ENCODE measurements around the gene MRPL12.

MRPL12 gene

DNA sequence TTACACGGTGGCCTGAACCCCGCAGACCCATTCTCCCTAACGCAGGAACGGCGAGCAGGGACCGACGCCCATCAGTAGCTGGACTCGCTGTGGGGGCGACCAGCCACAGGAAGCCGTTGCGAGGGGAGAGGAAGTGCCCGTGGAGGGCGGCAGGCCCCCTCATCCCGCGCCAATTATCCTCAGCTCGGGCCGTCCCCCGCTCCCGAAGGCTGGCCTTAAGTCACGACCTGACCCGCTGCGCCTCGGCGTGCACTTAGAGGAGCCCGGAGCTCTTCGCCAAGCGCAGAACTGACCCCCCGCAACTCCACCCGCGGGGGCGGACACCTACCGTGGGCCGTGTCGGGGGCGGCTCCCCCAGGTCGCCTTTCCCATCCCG is 20.0 kb upstream of the MRPL12 start:
- peak; percentile 57 for DNase-seq

- DNase-seq = peak; percentile 100
Measured at GRCh38 chr17:81683584-81684441, 19.4 kb upstream of the MRPL12 start, which contains the start of the genes ARL16 and HGS. Gene ARL16 (minus strand): TSS chr17:81683797. CDS start chr17:81683753, 44 bp downstream. Gene HGS (plus strand): TSS chr17:81684011. CDS start chr17:81684067, 56 bp downstream.

DNA sequence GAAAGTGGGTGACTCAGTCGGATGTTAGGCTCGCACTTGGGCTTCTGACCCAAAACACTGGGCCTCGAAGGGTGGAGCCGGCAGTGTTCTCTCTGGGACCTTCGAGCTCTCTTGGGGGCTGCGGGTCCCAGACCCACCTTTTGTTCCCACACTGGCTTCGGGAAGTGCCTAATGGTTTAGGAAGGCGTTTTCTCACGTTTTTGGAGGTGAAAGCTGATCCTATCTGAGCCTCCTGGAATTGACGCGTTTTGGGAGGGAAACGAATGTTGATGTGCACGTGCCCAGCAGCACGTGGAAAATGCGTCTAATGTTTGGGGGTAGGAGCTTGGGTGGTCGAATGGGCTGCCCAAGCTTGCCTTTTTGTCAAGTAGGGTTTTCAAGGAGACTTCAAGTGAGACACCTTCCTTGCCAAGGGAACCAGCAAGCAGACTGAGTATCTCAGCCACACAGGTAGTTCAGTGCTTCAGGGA is 18.7 kb upstream of the MRPL12 start:
- DNase-seq = no peak

DNA sequence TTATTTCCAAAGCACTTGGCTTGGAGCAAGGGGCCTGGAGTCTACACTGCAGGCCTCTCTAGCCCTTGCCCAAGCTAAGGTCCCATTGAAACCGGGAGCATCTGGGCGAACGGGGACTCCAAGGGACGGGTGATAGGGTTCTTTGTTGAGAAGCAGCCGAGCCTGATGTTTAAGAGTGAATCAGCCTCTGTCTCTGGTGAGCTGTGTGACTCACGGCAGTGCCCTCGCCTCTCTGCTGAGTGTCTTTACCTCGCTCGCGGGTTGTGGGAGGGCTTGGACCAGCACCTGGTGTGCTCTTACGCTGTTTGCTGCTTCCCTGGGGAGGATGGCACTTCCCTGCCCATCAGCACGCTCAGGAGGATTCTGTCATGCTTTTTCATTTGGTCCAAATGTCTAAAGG is 18.1 kb upstream of the MRPL12 start:
- no peak for DNase-seq

- DNase-seq = no peak
Measured at GRCh38 chr17:81686614-81687013, 16.6 kb upstream of the MRPL12 start.

- DNase-seq = no peak
Measured at GRCh38 chr17:81687770-81688541, 15.2 kb upstream of the MRPL12 start.

- no peak for DNase-seq
Measured at GRCh38 chr17:81688616-81689015, 14.6 kb upstream of the MRPL12 start.

DNA sequence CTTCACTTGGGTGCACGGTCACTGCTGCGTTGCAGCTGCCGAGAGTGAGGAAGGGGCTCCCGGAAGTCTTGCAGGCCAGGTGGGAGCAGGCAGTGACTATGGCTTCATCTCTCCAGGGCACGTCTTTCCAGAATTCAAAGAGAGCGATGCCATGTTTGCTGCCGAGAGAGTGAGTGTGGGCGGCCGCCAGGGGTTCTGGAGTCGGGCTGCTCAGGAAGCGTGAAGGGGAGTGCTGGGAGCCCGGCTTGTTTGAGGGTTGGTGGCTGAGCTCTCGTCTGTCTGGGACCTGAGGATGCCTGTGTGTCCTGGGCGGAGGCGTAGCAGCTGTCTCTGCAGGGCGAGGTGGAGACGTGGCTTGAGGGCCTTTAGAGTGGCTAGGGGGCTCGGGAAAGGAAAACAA is 13.1 kb upstream of the MRPL12 start:
- no peak for DNase-seq

DNA sequence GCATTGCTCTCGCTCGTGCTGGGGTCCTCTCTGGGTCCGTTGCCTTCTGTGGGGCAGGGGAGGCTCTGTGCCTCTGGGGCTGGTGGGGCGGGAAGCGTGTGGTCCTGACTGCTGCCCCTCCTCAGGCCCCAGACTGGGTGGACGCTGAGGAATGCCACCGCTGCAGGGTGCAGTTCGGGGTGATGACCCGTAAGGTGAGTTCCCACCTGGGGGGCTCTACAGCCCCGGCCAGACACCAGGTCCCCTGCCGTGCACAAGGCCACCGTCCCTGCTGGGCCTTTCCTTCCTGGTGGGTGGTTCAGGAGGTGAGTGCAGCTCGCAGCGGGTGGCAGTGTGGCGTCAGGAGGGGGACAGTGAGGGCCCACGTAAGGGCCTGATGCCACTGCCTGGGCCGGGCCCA is 12.6 kb upstream of the MRPL12 start:
- DNase-seq = no peak

DNA sequence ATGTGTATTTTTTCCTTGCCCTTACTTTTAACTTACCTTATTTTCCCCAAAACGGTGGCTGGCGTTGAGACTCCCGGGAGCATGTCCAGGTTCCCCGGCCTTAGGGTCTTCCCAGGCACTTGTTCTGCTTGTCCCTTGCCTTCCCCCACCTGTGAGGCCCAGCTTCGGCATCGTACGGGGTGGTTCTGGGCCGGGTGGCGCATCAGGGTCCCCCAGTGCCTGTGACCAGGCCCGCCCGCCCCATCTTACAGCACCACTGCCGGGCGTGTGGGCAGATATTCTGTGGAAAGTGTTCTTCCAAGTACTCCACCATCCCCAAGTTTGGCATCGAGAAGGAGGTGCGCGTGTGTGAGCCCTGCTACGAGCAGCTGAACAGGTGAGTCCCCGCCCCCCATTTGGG is 12.0 kb upstream of the MRPL12 start:
- DNase-seq = no peak

DNA sequence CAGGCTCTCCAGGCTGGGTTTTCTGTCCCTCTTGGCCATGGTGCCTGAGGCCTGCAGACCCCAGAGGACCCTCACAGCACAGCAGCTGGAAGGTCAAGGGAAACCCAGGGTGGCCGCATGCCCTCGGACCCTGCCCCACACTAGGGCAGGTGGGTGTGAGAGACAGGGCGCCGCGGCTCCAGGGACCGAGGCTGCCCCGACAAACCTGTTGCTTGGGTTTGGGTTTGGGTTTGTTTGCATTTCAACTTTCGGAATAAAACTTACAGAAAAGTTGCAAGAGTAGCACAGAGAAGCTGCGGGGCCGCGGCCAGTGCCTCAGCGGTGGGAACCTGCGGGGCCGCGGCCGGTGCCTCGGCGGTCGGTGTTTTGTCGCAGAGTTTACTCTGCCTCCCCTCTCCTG is 11.6 kb upstream of the MRPL12 start:
- DNase-seq = no peak

DNA sequence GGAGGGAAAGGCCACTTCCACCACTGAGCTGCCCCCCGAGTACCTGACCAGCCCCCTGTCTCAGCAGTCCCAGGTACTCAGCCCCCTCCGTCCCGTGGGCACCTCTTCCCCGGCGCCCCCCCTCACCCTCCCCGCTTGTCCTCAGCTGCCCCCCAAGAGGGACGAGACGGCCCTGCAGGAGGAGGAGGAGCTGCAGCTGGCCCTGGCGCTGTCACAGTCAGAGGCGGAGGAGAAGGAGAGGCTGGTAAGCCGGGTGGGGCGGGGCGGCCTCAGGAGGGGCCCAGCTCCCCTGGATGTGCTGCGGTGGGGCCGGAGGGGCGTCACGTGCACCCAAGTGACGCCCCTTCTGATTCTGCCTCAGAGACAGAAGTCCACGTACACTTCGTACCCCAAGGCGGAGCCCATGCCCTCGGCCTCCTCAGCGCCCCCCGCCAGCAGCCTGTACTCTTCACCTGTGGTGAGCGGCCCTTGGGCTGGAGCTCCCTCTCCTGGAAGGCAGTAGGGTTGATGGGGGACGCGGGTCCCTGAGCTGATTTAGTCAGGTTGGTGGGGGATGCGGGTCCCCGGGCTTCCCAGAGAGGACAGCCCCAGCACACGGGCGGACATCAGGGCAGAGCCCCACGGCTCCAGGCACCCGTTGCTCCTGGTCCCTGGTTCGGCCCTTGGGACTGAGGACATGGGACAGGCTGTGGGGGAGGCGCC is 9.5 kb upstream of the MRPL12 start:
- DNase-seq = no peak

- DNase-seq = no peak
Measured at GRCh38 chr17:81694810-81695209, 8.4 kb upstream of the MRPL12 start.

DNA sequence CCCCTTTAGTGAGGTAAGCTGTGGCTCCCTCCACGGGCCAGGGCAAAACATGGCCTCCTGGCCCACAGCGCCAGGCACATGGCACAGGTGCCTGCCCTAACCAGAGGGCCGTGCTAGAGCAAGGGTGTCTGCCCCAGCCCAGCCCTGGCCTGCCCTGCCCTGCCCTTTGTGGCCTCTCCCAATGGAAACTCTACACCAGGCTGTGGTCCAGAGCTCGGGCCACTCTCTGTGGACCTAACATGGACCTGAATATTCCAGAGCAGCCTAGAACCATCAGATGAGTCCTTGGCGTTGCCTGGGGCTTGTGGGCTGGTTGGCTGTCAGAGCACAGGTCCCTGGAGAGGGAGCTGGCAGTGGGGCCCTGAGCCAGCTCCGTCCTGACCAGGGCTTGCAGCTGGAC is 8.0 kb upstream of the MRPL12 start:
- DNase-seq = no peak

- DNase-seq = no peak
Measured at GRCh38 chr17:81695801-81696200, 7.4 kb upstream of the MRPL12 start.

DNA sequence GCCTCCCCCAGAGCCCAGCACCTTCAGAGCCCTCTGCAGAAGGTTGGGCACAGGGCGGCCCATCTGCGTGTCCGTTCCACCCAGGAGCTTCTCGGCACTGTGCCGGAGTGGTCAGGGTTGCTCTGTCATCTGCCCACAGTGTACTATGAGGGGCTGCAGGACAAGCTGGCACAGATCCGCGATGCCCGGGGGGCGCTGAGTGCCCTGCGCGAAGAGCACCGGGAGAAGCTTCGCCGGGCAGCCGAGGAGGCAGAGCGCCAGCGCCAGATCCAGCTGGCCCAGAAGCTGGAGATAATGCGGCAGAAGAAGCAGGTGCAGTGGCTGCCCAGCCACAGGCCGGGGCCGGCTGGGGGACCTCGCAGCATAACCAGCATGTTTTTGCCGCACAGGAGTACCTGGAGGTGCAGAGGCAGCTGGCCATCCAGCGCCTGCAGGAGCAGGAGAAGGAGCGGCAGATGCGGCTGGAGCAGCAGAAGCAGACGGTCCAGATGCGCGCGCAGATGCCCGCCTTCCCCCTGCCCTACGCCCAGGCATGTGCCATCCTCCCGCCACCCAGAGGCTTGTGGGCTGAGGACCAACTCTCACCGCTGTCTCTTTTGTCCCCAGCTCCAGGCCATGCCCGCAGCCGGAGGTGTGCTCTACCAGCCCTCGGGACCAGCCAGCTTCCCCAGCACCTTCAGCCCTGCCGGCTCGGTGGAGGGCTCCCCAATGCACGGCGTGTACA is 6.8 kb upstream of the MRPL12 start:
- DNase-seq = no peak

- DNase-seq = no peak
Measured at GRCh38 chr17:81697261-81698044, 5.7 kb upstream of the MRPL12 start.

DNA sequence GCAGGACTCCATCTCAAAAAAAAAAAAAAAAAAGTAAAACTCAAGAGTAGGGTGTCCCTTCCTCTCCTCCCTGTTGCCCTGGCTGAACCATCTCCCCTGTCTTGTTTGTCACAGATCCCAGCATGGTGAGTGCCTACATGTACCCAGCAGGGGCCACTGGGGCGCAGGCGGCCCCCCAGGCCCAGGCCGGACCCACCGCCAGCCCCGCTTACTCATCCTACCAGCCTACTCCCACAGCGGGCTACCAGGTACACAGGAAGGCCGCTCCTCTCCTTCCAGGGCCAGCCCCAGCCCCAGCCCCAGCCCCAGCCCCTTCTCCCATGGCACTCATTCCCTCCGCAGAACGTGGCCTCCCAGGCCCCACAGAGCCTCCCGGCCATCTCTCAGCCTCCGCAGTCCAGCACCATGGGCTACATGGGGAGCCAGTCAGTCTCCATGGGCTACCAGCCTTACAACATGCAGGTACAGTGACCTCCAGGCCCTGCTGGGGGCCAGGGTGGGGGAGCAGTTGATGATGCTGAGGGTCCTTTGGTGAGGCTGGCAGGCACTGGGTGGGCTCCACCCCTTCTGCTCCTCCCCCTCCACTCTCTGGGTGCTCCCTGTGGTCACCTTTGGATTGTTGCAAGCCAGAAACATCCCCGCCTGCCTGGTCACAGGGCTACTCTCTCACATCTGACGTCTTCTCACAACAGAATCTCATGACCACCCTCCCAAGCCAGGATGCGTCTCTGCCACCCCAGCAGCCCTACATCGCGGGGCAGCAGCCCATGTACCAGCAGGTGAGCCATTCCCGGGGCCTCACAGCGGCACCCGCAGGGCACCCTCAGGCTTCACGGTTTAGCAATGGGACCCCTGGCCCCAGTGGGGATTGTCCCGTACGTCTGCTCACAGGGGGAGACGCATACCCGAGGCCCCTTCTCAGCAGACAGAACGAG is 2.5 kb upstream of the MRPL12 start:
- no peak for DNase-seq

- DNase-seq = no peak
Measured at GRCh38 chr17:81701288-81702071, 1.7 kb upstream of the MRPL12 start.

Data from NCI-H345 (cell line).